HEK293 (cell line): ENCODE measurements around the gene SMAD4.

Experiments used
- CTCF ChIA-PET: fragments of 350-600 bp; formaldehyde crosslinking; extraction: SDS; loops from one replicate; lab custom pipeline; 2021; ENCODE audit warnings: antibody characterized with exemption; lab: Yijun Ruan, JAX
- POLR2A ChIA-PET: fragments of 300-600 bp; formaldehyde crosslinking; extraction: SDS; loops from one replicate; lab custom pipeline; 2020; ENCODE audit warnings: antibody characterized with exemption, inconsistent platforms; lab: Yijun Ruan, JAX
- H3K27ac ChIP-seq: fragments of 200-500 bp; sonication (Bioruptor generic); 2 replicates; pipeline ENCODE4 v1.5.1; 2014; ENCODE audit warnings: low read depth, low read length, control low read depth, inconsistent platforms; ENCODE audit errors: extremely low read depth
- H3K36me3 ChIP-seq, 2 experiments: fragments of 200-500 bp in 1 of 2; sonication (Bioruptor generic) in 1 of 2; 1 replicate in 1 of 2; 2 replicates in 1 of 2; pipeline ENCODE4 v1.5.1; 2014 to 2017; ENCODE audit warnings: inconsistent platforms in 2 of 2, low read length in 2 of 2; ENCODE audit not compliant: control insufficient read depth in 2 of 2, insufficient read depth in 1 of 2
- H3K4me1 ChIP-seq: fragments of 200-500 bp; sonication (Bioruptor generic); 2 replicates; pipeline ENCODE4 v1.5.1; 2014; ENCODE audit warnings: mild to moderate bottlenecking, low read length, inconsistent platforms; ENCODE audit not compliant: control insufficient read depth, insufficient read depth
- H3K4me3 ChIP-seq: 2 replicates; pipeline ENCODE4 v1.5.1; 2011; ENCODE audit warnings: low read depth, mild to moderate bottlenecking, control low read depth, low read length, moderate library complexity
- H3K9me3 ChIP-seq: fragments of 200-500 bp; sonication (Bioruptor generic); 2 replicates; pipeline ENCODE4 v1.5.1; 2014; ENCODE audit warnings: low read depth, low read length, inconsistent platforms; ENCODE audit not compliant: control insufficient read depth, insufficient read depth
- BCL11A ChIP-seq: fragments of 450-650 bp; formaldehyde crosslinking; IDR thresholded peaks from 2 replicates; pipeline ENCODE4 v1.5.1; 2016; ENCODE audit warnings: low read depth, missing biosample characterization, missing genetic modification characterization
- BCL11B ChIP-seq: fragments of 450-650 bp; formaldehyde crosslinking; IDR thresholded peaks from 2 replicates; pipeline ENCODE4 v1.5.1; 2016; ENCODE audit warnings: low read depth, missing biosample characterization, missing genetic modification characterization
- EGR2 ChIP-seq: fragments of 450-650 bp; formaldehyde crosslinking; IDR thresholded peaks from 2 replicates; pipeline ENCODE4 v1.5.1; 2016; ENCODE audit warnings: low read depth, missing biosample characterization, missing genetic modification characterization
- HOXA7 ChIP-seq: sonication (generic); formaldehyde crosslinking; IDR thresholded peaks from 2 replicates; pipeline ENCODE4 v1.8.1; 2022; ENCODE audit warnings: missing genetic modification reagents, borderline replicate concordance
- OSR2 ChIP-seq: fragments of 450-650 bp; formaldehyde crosslinking; IDR thresholded peaks from 2 replicates; pipeline ENCODE4 v1.5.1; 2016; ENCODE audit warnings: missing biosample characterization, missing genetic modification characterization
- SETDB1 ChIP-seq: IDR thresholded peaks from one replicate; pipeline ENCODE4 v1.6.1; 2017; ENCODE audit warnings: mild to moderate bottlenecking, low read length, moderate library complexity, mixed read lengths; ENCODE audit not compliant: insufficient read length
- TCF7L2 ChIP-seq: IDR thresholded peaks from 2 replicates; pipeline ENCODE4 v1.6.1; 2011; ENCODE audit warnings: low read depth, mild to moderate bottlenecking, inconsistent platforms, low read length, moderate library complexity, borderline replicate concordance
- TRIM28 ChIP-seq: IDR thresholded peaks from 2 replicates; pipeline ENCODE4 v1.6.1; 2011; ENCODE audit warnings: low read length, control low read depth, borderline replicate concordance
- ZNF140 ChIP-seq: fragments of 450-650 bp; formaldehyde crosslinking; IDR thresholded peaks from 2 replicates; pipeline ENCODE4 v1.5.1; 2016; ENCODE audit warnings: missing biosample characterization, missing genetic modification characterization
- ZNF223 ChIP-seq: fragments of 450-650 bp; formaldehyde crosslinking; IDR thresholded peaks from 2 replicates; pipeline ENCODE4 v1.5.1; 2016; ENCODE audit warnings: missing biosample characterization, missing genetic modification characterization
- ZNF292 ChIP-seq: fragments of 450-650 bp; formaldehyde crosslinking; IDR thresholded peaks from 2 replicates; pipeline ENCODE4 v1.5.1; 2016; ENCODE audit warnings: low read depth, missing biosample characterization, missing genetic modification characterization, borderline replicate concordance
- ZNF354C ChIP-seq: fragments of 450-650 bp; formaldehyde crosslinking; IDR thresholded peaks from 2 replicates; pipeline ENCODE4 v1.5.1; 2016; ENCODE audit warnings: missing biosample characterization, missing genetic modification characterization, low read depth, borderline replicate concordance
- ZNF514 ChIP-seq: fragments of 450-650 bp; formaldehyde crosslinking; IDR thresholded peaks from 2 replicates; pipeline ENCODE4 v1.5.1; 2016; ENCODE audit warnings: missing biosample characterization, missing genetic modification characterization
- ZNF571 ChIP-seq: fragments of 450-650 bp; formaldehyde crosslinking; IDR thresholded peaks from 2 replicates; pipeline ENCODE4 v1.5.0; 2017; ENCODE audit warnings: missing biosample characterization, missing genetic modification characterization
- ZNF623 ChIP-seq: fragments of 450-650 bp; formaldehyde crosslinking; IDR thresholded peaks from 2 replicates; pipeline ENCODE4 v1.5.1; 2016; ENCODE audit warnings: missing biosample characterization, missing genetic modification characterization
- ZNF626 ChIP-seq: fragments of 450-650 bp; sonication (Bioruptor Pico); formaldehyde crosslinking; IDR thresholded peaks from 2 replicates; pipeline ENCODE4 v1.5.1; 2018; ENCODE audit warnings: missing biosample characterization, missing genetic modification characterization, inconsistent platforms
- ZNF654 ChIP-seq: fragments of 450-650 bp; formaldehyde crosslinking; IDR thresholded peaks from 2 replicates; pipeline ENCODE4 v1.5.1; 2016; ENCODE audit warnings: low read depth, missing biosample characterization, missing genetic modification characterization
- ZNF701 ChIP-seq: fragments of 450-650 bp; formaldehyde crosslinking; IDR thresholded peaks from 2 replicates; pipeline ENCODE4 v1.5.1; 2016; ENCODE audit warnings: missing biosample characterization, missing genetic modification characterization
- ZNF768 ChIP-seq: fragments of 450-650 bp; formaldehyde crosslinking; IDR thresholded peaks from 2 replicates; pipeline ENCODE4 v1.5.1; 2018; ENCODE audit warnings: missing biosample characterization, mild to moderate bottlenecking, missing genetic modification characterization
- ZNF792 ChIP-seq: fragments of 450-650 bp; formaldehyde crosslinking; IDR thresholded peaks from 2 replicates; pipeline ENCODE4 v1.5.1; 2016; ENCODE audit warnings: missing biosample characterization, missing genetic modification characterization
- ZNF843 ChIP-seq: fragments of 450-650 bp; formaldehyde crosslinking; IDR thresholded peaks from 2 replicates; pipeline ENCODE4 v1.5.1; 2016; ENCODE audit warnings: missing biosample characterization, missing genetic modification characterization
- TF ChIP-seq, protein P1 (sequence below): fragments of 450-650 bp; formaldehyde crosslinking; IDR thresholded peaks from 2 replicates; pipeline ENCODE4 v1.5.1; 2016; ENCODE audit warnings: missing biosample characterization, missing genetic modification characterization
- TF ChIP-seq, protein P2 (sequence below): fragments of 450-650 bp; formaldehyde crosslinking; IDR thresholded peaks from 2 replicates; pipeline ENCODE4 v1.5.1; 2017; ENCODE audit warnings: missing biosample characterization, missing genetic modification characterization
- TF ChIP-seq, protein P3 (sequence below): fragments of 450-650 bp; formaldehyde crosslinking; IDR thresholded peaks from 2 replicates; pipeline ENCODE4 v1.5.1; 2016; ENCODE audit warnings: missing biosample characterization, missing genetic modification characterization, borderline replicate concordance
- TF ChIP-seq, protein P4 (sequence below): fragments of 450-650 bp; formaldehyde crosslinking; IDR thresholded peaks from 2 replicates; pipeline ENCODE4 v1.5.1; 2016; ENCODE audit warnings: missing biosample characterization, missing genetic modification characterization
- TF ChIP-seq, protein P5 (sequence below): fragments of 450-650 bp; formaldehyde crosslinking; IDR thresholded peaks from 2 replicates; pipeline ENCODE4 v1.5.1; 2016; ENCODE audit warnings: missing biosample characterization, missing genetic modification characterization

Gene SMAD4

DNA sequence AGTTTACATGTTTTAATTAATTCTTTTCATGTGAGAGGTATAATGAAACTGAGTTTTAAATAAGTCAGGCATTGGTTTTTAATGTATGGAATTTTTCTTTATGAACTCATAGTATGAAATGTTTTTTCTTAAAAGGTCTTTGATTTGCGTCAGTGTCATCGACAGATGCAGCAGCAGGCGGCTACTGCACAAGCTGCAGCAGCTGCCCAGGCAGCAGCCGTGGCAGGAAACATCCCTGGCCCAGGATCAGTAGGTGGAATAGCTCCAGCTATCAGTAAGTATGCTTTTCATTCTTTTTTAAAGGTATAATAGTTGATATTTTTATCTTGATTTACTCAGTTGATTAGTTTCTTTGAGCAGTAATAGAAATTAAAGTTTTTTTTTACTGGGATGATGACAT lies 46.5 kb downstream of the SMAD4 start:
- peaks cover 39 to 54% of the 10 kb centered on the region in 2 experiments for H3K36me3 ChIP-seq
- no peaks in the 10 kb centered on the region for H3K9me3 ChIP-seq
- POLR2A ChIA-PET = no interaction called here
- CTCF ChIA-PET = no interaction called here
- TF ChIP-seq ZNF571 (tag by site-specific recombination) (no peak), ZNF701 (tag by site-specific recombination) (no peak), ZNF354C (no peak), TRIM28 (no peak), ZNF292 (tag by site-specific recombination) (no peak), ZNF843 (no peak), ZNF140 (tag by site-specific recombination) (no peak), ZNF223 (tag by site-specific recombination) (no peak), ZNF654 (tag by site-specific recombination) (no peak), HOXA7 (CRISPR knock-in tag) (no peak), ZNF768 (no peak), ZNF626 (no peak), ZNF792 (tag by site-specific recombination) (no peak), ZNF514 (tag by site-specific recombination) (no peak)
- TF ChIP-seq, protein P1, sequence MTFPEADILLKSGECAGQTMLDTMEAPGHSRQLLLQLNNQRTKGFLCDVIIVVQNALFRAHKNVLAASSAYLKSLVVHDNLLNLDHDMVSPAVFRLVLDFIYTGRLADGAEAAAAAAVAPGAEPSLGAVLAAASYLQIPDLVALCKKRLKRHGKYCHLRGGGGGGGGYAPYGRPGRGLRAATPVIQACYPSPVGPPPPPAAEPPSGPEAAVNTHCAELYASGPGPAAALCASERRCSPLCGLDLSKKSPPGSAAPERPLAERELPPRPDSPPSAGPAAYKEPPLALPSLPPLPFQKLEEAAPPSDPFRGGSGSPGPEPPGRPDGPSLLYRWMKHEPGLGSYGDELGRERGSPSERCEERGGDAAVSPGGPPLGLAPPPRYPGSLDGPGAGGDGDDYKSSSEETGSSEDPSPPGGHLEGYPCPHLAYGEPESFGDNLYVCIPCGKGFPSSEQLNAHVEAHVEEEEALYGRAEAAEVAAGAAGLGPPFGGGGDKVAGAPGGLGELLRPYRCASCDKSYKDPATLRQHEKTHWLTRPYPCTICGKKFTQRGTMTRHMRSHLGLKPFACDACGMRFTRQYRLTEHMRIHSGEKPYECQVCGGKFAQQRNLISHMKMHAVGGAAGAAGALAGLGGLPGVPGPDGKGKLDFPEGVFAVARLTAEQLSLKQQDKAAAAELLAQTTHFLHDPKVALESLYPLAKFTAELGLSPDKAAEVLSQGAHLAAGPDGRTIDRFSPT = no peak
- TF ChIP-seq, protein P2, sequence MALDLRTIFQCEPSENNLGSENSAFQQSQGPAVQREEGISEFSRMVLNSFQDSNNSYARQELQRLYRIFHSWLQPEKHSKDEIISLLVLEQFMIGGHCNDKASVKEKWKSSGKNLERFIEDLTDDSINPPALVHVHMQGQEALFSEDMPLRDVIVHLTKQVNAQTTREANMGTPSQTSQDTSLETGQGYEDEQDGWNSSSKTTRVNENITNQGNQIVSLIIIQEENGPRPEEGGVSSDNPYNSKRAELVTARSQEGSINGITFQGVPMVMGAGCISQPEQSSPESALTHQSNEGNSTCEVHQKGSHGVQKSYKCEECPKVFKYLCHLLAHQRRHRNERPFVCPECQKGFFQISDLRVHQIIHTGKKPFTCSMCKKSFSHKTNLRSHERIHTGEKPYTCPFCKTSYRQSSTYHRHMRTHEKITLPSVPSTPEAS = no peak
- TF ChIP-seq, all 188 proteins: peak for 0
- H3K4me1 ChIP-seq = no peaks in the 10 kb centered on the region
- no peak overlapping the region for H3K4me3 ChIP-seq
- no peak overlapping the region for H3K27ac ChIP-seq

DNA sequence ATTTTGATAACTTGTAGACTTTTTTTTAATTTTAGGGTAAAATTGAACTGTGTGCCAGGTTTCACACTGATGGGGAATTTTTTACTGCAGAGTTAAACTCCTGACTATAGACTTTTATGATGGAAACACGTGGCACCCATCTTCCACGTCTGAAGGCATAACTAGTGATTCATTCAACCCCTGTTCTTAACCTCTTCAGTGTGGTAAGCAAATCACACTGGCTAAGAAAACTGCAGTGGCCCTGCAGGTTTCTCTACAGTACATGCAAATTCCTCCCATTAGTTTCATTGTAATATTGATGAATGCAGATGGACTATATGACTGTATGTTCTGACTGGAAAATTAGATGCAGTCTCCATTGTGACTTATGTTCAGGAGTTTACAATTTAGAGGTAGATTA lies 47.2 kb downstream of the SMAD4 start:
- CTCF ChIA-PET = no interaction called here
- H3K36me3 ChIP-seq = peaks cover 43 to 56% of the 10 kb centered on the region in 2 experiments
- TF ChIP-seq, protein P3, sequence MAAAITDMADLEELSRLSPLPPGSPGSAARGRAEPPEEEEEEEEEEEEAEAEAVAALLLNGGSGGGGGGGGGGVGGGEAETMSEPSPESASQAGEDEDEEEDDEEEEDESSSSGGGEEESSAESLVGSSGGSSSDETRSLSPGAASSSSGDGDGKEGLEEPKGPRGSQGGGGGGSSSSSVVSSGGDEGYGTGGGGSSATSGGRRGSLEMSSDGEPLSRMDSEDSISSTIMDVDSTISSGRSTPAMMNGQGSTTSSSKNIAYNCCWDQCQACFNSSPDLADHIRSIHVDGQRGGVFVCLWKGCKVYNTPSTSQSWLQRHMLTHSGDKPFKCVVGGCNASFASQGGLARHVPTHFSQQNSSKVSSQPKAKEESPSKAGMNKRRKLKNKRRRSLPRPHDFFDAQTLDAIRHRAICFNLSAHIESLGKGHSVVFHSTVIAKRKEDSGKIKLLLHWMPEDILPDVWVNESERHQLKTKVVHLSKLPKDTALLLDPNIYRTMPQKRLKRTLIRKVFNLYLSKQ (tag by site-specific recombination) = no peak
- TF ChIP-seq BCL11A (tag by site-specific recombination) = no peak
- TF ChIP-seq ZNF623 = no peak
- no peak for TF ChIP-seq ZNF654 (tag by site-specific recombination)
- TF ChIP-seq, protein P4, sequence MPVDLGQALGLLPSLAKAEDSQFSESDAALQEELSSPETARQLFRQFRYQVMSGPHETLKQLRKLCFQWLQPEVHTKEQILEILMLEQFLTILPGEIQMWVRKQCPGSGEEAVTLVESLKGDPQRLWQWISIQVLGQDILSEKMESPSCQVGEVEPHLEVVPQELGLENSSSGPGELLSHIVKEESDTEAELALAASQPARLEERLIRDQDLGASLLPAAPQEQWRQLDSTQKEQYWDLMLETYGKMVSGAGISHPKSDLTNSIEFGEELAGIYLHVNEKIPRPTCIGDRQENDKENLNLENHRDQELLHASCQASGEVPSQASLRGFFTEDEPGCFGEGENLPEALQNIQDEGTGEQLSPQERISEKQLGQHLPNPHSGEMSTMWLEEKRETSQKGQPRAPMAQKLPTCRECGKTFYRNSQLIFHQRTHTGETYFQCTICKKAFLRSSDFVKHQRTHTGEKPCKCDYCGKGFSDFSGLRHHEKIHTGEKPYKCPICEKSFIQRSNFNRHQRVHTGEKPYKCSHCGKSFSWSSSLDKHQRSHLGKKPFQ (tag by site-specific recombination) = no peak
- TF ChIP-seq SETDB1 = no peak
- no peak for TF ChIP-seq BCL11B (tag by site-specific recombination)
- TF ChIP-seq EGR2 (tag by site-specific recombination) = no peak
- no peak for TF ChIP-seq TCF7L2
- TF ChIP-seq, protein P5, sequence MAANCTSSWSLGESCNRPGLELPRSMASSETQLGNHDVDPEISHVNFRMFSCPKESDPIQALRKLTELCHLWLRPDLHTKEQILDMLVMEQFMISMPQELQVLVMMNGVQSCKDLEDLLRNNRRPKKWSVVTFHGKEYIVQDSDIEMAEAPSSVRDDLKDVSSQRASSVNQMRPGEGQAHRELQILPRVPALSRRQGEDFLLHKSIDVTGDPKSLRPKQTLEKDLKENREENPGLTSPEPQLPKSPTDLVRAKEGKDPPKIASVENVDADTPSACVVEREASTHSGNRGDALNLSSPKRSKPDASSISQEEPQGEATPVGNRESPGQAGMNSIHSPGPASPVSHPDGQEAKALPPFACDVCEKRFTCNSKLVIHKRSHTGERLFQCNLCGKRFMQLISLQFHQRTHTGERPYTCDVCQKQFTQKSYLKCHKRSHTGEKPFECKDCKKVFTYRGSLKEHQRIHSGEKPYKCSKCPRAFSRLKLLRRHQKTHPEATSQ (tag by site-specific recombination) = no peak
- TF ChIP-seq OSR2 (tag by site-specific recombination) = no peak

More for the DNA sequence above, 47.2 kb downstream of the SMAD4 start:
- Histone ChIP-seq H3K4me1 (no peaks in the 10 kb centered on the region), H3K27ac (no peak overlapping the region), H3K9me3 (no peaks in the 10 kb centered on the region), H3K4me3 (no peak overlapping the region)
- POLR2A ChIA-PET = no interaction called here
